ENCODE measurements around the gene REM2. TPM values are rescaled to one million over a fixed set of nuclear protein-coding genes. Genes with fewer than 3 reads are reported as not detected.

The REM2 gene
- total RNA-seq, 1 experiment from 2014 or later: 0.98 TPM

- no peak for DNase-seq
- Histone ChIP-seq H2AFZ (no peak overlapping the region), H4K20me1 (ENCODE audit: insufficient read depth) (no peaks in the 10 kb centered on the region), H3K9me2 (ENCODE audit: insufficient read depth) (no peaks in the 10 kb centered on the region), H3K4me3 (no peak overlapping the region), H3K4me1 (replicated peaks; ENCODE audit: insufficient read depth) (peaks cover 9% of the 10 kb centered on the region), H3K36me3 (ENCODE audit: low read depth) (peaks cover 4% of the 10 kb centered on the region; the same call in 1 of the 2 replicates), H3F3A (ENCODE audit: insufficient read depth, low read depth) (peaks cover 11% of the 10 kb centered on the region), H3K27me3 (ENCODE audit: insufficient read depth, low read depth) (no peaks in the 10 kb centered on the region), H3K9me3 (ENCODE audit: insufficient read depth, low read depth) (no peaks in the 10 kb centered on the region), H3K27ac (no peak overlapping the region), H3K79me2 (ENCODE audit: low read depth) (peaks cover 40% of the 10 kb centered on the region), H3K4me2 (no peak overlapping the region)
- POLR2A ChIA-PET (ENCODE audit: unreplicated experiment): no interaction called here
- TF ChIP-seq CTCF (conservative IDR thresholded peaks at IDR 0.05): no peak
- intact Hi-C loops (cut with micrococcal nuclease; ENCODE audit: unreplicated experiment): loop anchor here (5.0 kb wide), 1 partner anchor 44 kb away; the partner anchor contains the start of gene LRP10
- CTCF ChIA-PET: interaction anchor here (0.6 to 1.1 kb wide), 4 partner anchors 9 to 138 kb away, joined by 3 to 6 read pairs (median 3); partner anchors contain the start of gene HAUS4
- no TSS peak for BruUV-seq (replicated peaks)
Observed at GRCh38 chr14:22915886-22916521, 33.0 kb downstream of the REM2 start.

GRCh38 chr14:22918804-22919600 lies 36.0 kb downstream of the REM2 start, which contains the start of gene RBM23:
TSS of gene RBM23 (minus strand) at chr14:22919149.
- Histone ChIP-seq H3K79me2 (ENCODE audit: low read depth) (peaks cover 40% of the 10 kb centered on the region), H3K27ac (peak within 1 kb of the TSS; percentile 90), H3F3A (ENCODE audit: insufficient read depth, low read depth) (peaks cover 19% of the 10 kb centered on the region), H3K4me1 (replicated peaks; ENCODE audit: insufficient read depth) (peaks cover 9% of the 10 kb centered on the region), H2AFZ (peak within 1 kb of the TSS; percentile 81), H3K36me3 (ENCODE audit: low read depth) (peaks cover 8% of the 10 kb centered on the region; the same call in 1 of the 2 replicates), H3K4me3 (peak within 1 kb of the TSS; percentile 90), H3K27me3 (ENCODE audit: insufficient read depth, low read depth) (no peaks in the 10 kb centered on the region), H3K4me2 (peak within 1 kb of the TSS; percentile 80), H4K20me1 (ENCODE audit: insufficient read depth) (no peaks in the 10 kb centered on the region), H3K9me3 (ENCODE audit: insufficient read depth, low read depth) (no peaks in the 10 kb centered on the region), H3K9me2 (ENCODE audit: insufficient read depth) (no peaks in the 10 kb centered on the region)
- peak; percentile 94 to 97 for DNase-seq
- CTCF ChIA-PET: no interaction called here
- BruUV-seq (replicated peaks): no TSS peak
- POLR2A ChIA-PET (ENCODE audit: unreplicated experiment): interaction anchor here (0.5 to 0.7 kb wide), 3 partner anchors 9 to 95 kb away, joined by 4 read pairs; no protein-coding TSS in a partner anchor
- intact Hi-C loops (cut with micrococcal nuclease; ENCODE audit: unreplicated experiment): loop anchor here (5.0 kb wide), 1 partner anchor 47 kb away; the partner anchor contains the start of gene LRP10
- no peak for TF ChIP-seq EZH2 (IDR thresholded peaks at IDR 0.05; ENCODE audit: low read depth)
- TF ChIP-seq CTCF (conservative IDR thresholded peaks at IDR 0.05): no peak

GRCh38 chr14:22919601-22919921 lies 36.5 kb downstream of the REM2 start:
- Histone ChIP-seq H3K9me2 (ENCODE audit: insufficient read depth) (no peaks in the 10 kb centered on the region), H4K20me1 (ENCODE audit: insufficient read depth) (no peaks in the 10 kb centered on the region), H3K4me2 (peak overlapping the region; percentile 65), H3K9me3 (ENCODE audit: insufficient read depth, low read depth) (no peaks in the 10 kb centered on the region), H3F3A (ENCODE audit: insufficient read depth, low read depth) (peaks cover 19% of the 10 kb centered on the region), H3K79me2 (ENCODE audit: low read depth) (peaks cover 37% of the 10 kb centered on the region), H3K4me1 (replicated peaks; ENCODE audit: insufficient read depth) (peaks cover 9% of the 10 kb centered on the region), H3K27ac (no peak overlapping the region), H2AFZ (no peak overlapping the region), H3K27me3 (ENCODE audit: insufficient read depth, low read depth) (no peaks in the 10 kb centered on the region), H3K36me3 (ENCODE audit: low read depth) (peaks cover 10% of the 10 kb centered on the region; the same call in 1 of the 2 replicates), H3K4me3 (peak overlapping the region; percentile 26; the same call in 1 of the 2 replicates)
- TSS peak; percentile 97 for BruUV-seq (replicated peaks)
- intact Hi-C loops (cut with micrococcal nuclease; ENCODE audit: unreplicated experiment): loop anchor here (5.0 kb wide), 1 partner anchor 47 kb away; the partner anchor contains the start of gene LRP10
- TF ChIP-seq CTCF (conservative IDR thresholded peaks at IDR 0.05) (no peak), EZH2 (IDR thresholded peaks at IDR 0.05; ENCODE audit: low read depth) (no peak)
- DNase-seq: no peak
- POLR2A ChIA-PET (ENCODE audit: unreplicated experiment): no interaction called here
- CTCF ChIA-PET: interaction anchor here (0.7 kb wide), 1 partner anchor 587 kb away, joined by 3 read pairs; no protein-coding TSS in a partner anchor

Data from PC-9 (cell line).